Gastrocnemius medialis (tissue), 4 donors: ENCODE measurements around the gene GULP1.

Experiments
- POLR2A ChIP-seq, 2 donors: fragments of 450-650 bp; IDR thresholded peaks; one replicate each; pipeline ENCODE4 v1.6.1; 2017; ENCODE audit warnings: antibody characterized with exemption in 2 of 2, mild to moderate bottlenecking in 2 of 2, moderate library complexity in 2 of 2
- TF ChIP-seq, protein P1 (sequence below), 5 experiments: fragments of 450-650 bp in 3 of 5; fragments of 200-600 bp in 2 of 5; sonication (generic) in 2 of 5; IDR thresholded peaks in 4 of 5; conservative IDR thresholded peaks in 1 of 5; 1 replicate in 4 of 5; 2 replicates in 1 of 5; pipeline ENCODE4 v1.5.1; 2016 to 2019; ENCODE audit warnings: antibody characterized with exemption in 5 of 5, mild to moderate bottlenecking in 3 of 5, moderate library complexity in 3 of 5

DNA sequence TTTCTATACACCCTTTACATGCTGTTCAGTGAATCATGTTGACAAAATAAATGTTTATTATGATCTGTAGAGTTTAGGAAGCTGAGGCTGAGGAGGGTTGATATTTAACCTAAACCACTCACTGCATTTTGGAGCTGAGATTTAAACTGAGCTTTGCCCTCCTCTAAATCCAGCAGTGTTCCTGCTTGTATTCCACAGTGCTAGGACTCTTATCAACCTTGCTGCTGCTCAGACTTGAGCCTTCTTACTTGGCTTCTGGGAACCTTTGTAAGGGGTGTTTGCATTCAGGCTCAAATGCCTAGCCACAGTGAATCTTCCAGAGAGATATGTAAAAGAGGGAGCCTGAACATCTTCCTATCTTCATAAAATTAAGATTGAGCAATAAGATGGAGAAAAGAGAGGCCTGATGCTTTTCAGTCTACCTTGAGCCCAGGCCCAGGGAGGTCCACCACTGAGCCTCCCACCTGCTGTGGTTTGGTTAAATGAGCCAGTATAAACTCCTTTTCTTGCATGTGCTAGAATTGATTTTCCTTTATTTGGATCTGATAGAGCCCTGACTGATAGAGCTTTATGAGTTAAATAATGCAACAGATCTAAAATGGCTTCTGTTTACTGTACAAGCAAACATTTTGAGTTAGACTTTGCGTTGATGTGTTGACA lies 149.7 kb downstream of the GULP1 start:
- TF ChIP-seq, protein P1, sequence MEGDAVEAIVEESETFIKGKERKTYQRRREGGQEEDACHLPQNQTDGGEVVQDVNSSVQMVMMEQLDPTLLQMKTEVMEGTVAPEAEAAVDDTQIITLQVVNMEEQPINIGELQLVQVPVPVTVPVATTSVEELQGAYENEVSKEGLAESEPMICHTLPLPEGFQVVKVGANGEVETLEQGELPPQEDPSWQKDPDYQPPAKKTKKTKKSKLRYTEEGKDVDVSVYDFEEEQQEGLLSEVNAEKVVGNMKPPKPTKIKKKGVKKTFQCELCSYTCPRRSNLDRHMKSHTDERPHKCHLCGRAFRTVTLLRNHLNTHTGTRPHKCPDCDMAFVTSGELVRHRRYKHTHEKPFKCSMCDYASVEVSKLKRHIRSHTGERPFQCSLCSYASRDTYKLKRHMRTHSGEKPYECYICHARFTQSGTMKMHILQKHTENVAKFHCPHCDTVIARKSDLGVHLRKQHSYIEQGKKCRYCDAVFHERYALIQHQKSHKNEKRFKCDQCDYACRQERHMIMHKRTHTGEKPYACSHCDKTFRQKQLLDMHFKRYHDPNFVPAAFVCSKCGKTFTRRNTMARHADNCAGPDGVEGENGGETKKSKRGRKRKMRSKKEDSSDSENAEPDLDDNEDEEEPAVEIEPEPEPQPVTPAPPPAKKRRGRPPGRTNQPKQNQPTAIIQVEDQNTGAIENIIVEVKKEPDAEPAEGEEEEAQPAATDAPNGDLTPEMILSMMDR (IDR thresholded peaks at IDR 0.05 in 4 of 5, conservative IDR thresholded peaks at IDR 0.05 in 1 of 5): no peak
- no peak for TF ChIP-seq POLR2A (IDR thresholded peaks at IDR 0.05)
